Stomach (tissue), 9 donors: ENCODE data around the gene NLRP6. TPM values are rescaled to one million over a fixed set of nuclear protein-coding genes. Genes with fewer than 3 reads are reported as not detected.

Source experiments
- DNase-seq, 2 donors: peaks; one replicate each; pipeline versions ENCODE4 v3.0.0 to v3.0.0-alpha.2; 2013 to 2019
- H3K27ac ChIP-seq, 5 donors: fragments of 200-600 bp in 4 of 5; sonication (generic) in 4 of 5; one replicate each; pipeline ENCODE4 v1.5.1; 2013 to 2019; ENCODE audit warnings: mild to moderate bottlenecking in 1 of 5, moderate library complexity in 1 of 5
- H3K27me3 ChIP-seq, 3 donors: fragments of 200-600 bp; sonication (generic); one replicate each; pipeline ENCODE4 v1.5.1; 2017 to 2019; ENCODE audit warnings: mixed run types in 1 of 3
- H3K36me3 ChIP-seq, 4 donors: fragments of 200-600 bp; sonication (generic); 1 replicate in 3 of 4; 2 replicates in 1 of 4; pipeline ENCODE4 v1.5.1; 2016 to 2019
- H3K4me1 ChIP-seq, 4 donors: fragments of 200-600 bp; sonication (generic); one replicate each; pipeline ENCODE4 v1.5.1; 2016 to 2019
- H3K4me3 ChIP-seq, 4 donors: fragments of 200-600 bp; sonication (generic) in 3 of 4; one replicate each; pipeline ENCODE4 v1.5.1; 2016 to 2019; ENCODE audit warnings: mild to moderate bottlenecking in 1 of 4
- H3K9me3 ChIP-seq, 4 donors: fragments of 200-600 bp; sonication (generic); one replicate each; pipeline ENCODE4 v1.5.1; 2016 to 2019
- EP300 ChIP-seq: sonication (generic); formaldehyde crosslinking; IDR thresholded peaks from one replicate; pipeline ENCODE4 v1.6.1; 2017; ENCODE audit warnings: antibody characterized with exemption
- POLR2A ChIP-seq, 4 donors: fragments of 450-650 bp; IDR thresholded peaks; one replicate each; pipeline ENCODE4 v1.6.1; 2016; ENCODE audit warnings: antibody characterized with exemption in 4 of 4, control low read depth in 2 of 4, mild to moderate bottlenecking in 1 of 4, moderate library complexity in 1 of 4
- POLR2AphosphoS5 ChIP-seq, 3 donors: sonication (generic); formaldehyde crosslinking; IDR thresholded peaks; one replicate each; pipeline ENCODE4 v1.6.1; 2016; ENCODE audit warnings: antibody characterized with exemption in 3 of 3
- WGBS, 5 donors: extraction: QIAGEN DNeasy Blood & Tissue Kit in 3 of 5; methylation state at CpG; one replicate each; pipeline versions ENCODE4 v1.1.5 to v1.1.7; 2013 to 2018; 5-methylcytosine and 5-hydroxymethylcytosine counted together
- intact Hi-C: fragments of 100-400 bp; cut with DNase I; formaldehyde crosslinking; loops from one replicate; pipeline ENCODE4 v1.15.1; 2023; ENCODE audit warnings: low total_unique reads
- polyA plus RNA-seq, 3 donors: library from polyadenylated mRNA; stranded (reverse); fragments of 200-250 nt; gene quantifications; one replicate each; pipeline ENCODE4 v1.2.3, GENCODE V29; 2013
- total RNA-seq, 5 donors: library from RNA; depleted of rRNA; stranded (reverse); fragments of >200 nt; gene quantifications; one replicate each; pipeline versions ENCODE4 v1.1.0 to v1.2.3, GENCODE V29; 2014 to 2016
- TF ChIP-seq, protein P1 (sequence below), 7 experiments: fragments of 450-650 bp in 4 of 7; fragments of 200-600 bp in 3 of 7; sonication (generic) in 3 of 7; IDR thresholded peaks; one replicate each; pipeline ENCODE4 v1.5.1; 2016 to 2019; ENCODE audit warnings: antibody characterized with exemption in 7 of 7, control low read depth in 2 of 7, mild to moderate bottlenecking in 1 of 7
- donor health status: healthy with polysubstance abuse.
- donor health status: Bipolar disorder and iron deficiency.
- donor health status: healthy.

The NLRP6 gene
- total and polyA plus RNA-seq, 8 donors, result 0.08 to 3.6 (median 0.45) TPM; not detected in 3

DNA sequence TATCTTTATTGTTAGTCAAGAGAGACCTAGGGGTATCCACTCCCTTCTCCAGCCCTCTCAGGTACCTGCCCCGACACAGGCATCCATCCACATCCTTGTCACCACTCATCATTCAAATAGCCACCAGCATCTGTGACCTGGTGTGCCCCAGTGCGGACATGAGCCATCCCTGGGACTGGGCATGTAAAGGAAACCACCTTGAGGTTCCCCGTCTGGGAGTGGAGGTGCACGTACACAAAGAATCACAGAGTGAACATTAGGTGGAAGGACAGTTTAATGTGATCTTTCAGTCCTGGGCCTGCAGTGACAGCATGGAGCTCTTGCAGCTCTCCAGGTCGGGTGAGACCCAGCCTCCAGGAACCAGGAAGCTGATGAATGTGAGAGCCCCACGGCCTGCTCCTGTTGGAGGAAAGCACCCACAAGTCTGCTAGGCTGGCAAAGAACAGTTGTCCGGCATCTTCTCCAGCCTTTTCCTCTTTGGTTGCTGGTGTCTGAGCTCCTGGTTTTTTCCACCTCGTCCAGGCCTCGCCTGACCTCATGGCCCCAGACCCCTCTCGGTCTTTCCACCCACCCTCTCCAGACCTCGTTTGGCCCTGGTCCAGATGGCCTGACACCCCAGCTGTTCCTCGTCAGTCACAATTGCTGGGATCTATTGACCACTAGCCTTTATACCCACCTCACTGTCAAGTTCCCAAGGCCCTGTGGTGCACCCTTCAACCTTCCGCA is 24.9 kb upstream of the NLRP6 start:
- Histone ChIP-seq H3K27me3 (peaks cover 0 to 4% (median 0%) of the 10 kb centered on the region in 3 donors), H3K36me3 (peaks cover 28 to 57% (median 56%) of the 10 kb centered on the region in 4 donors), H3K27ac (no peak overlapping the region), H3K4me3 (no peak overlapping the region), H3K4me1 (peaks cover 0 to 6% (median 0%) of the 10 kb centered on the region in 4 donors), H3K9me3 (no peaks in the 10 kb centered on the region)
- 66 to 77% (median 73%) methylated on average over 13 of the region's 13 CpGs for WGBS, 5 donors
- TF ChIP-seq EP300 (no peak), POLR2AphosphoS5 (IDR thresholded peaks at IDR 0.05) (no peak), POLR2A (IDR thresholded peaks at IDR 0.05) (no peak)
- TF ChIP-seq, protein P1, sequence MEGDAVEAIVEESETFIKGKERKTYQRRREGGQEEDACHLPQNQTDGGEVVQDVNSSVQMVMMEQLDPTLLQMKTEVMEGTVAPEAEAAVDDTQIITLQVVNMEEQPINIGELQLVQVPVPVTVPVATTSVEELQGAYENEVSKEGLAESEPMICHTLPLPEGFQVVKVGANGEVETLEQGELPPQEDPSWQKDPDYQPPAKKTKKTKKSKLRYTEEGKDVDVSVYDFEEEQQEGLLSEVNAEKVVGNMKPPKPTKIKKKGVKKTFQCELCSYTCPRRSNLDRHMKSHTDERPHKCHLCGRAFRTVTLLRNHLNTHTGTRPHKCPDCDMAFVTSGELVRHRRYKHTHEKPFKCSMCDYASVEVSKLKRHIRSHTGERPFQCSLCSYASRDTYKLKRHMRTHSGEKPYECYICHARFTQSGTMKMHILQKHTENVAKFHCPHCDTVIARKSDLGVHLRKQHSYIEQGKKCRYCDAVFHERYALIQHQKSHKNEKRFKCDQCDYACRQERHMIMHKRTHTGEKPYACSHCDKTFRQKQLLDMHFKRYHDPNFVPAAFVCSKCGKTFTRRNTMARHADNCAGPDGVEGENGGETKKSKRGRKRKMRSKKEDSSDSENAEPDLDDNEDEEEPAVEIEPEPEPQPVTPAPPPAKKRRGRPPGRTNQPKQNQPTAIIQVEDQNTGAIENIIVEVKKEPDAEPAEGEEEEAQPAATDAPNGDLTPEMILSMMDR (IDR thresholded peaks at IDR 0.05), result no peak
- intact Hi-C loops, result no loop called here
- DNase-seq, result no peak

DNA sequence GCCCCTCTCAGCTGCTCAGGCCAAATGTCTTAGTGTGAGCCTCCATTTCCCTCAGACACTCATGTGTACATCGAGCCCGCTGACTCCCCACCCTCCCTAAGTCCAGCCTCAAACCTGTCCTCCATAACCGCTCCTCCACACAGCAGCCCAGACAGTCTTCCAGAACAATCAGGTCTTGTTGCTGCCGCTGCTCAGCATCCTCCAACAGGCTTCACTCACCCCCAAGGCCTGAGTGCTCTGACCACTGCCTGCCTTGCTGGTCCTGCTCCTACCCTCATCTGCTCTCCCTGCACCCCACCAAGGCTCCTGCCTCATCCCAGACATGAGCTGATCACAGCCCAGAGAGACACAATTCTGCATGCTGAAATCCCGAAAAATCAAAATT is 24.3 kb upstream of the NLRP6 start:
- intact Hi-C loops, result no loop called here
- 83 to 93% (median 87%) methylated on average over 5 of the region's 5 CpGs for WGBS, 5 donors
- H3K9me3 ChIP-seq, result no peaks in the 10 kb centered on the region
- peaks cover 0 to 6% (median 0%) of the 10 kb centered on the region in 4 donors for H3K4me1 ChIP-seq
- no peak overlapping the region for H3K27ac ChIP-seq
- no peak overlapping the region for H3K4me3 ChIP-seq
- H3K36me3 ChIP-seq, result peaks cover 23 to 51% (median 50%) of the 10 kb centered on the region in 4 donors
- no peak for TF ChIP-seq EP300
- TF ChIP-seq, protein P1 (IDR thresholded peaks at IDR 0.05), result no peak
- no peak for TF ChIP-seq POLR2AphosphoS5 (IDR thresholded peaks at IDR 0.05)
- no peak for TF ChIP-seq POLR2A (IDR thresholded peaks at IDR 0.05)
- H3K27me3 ChIP-seq, result peaks cover 0 to 4% (median 0%) of the 10 kb centered on the region in 3 donors
- DNase-seq, result no peak

DNA sequence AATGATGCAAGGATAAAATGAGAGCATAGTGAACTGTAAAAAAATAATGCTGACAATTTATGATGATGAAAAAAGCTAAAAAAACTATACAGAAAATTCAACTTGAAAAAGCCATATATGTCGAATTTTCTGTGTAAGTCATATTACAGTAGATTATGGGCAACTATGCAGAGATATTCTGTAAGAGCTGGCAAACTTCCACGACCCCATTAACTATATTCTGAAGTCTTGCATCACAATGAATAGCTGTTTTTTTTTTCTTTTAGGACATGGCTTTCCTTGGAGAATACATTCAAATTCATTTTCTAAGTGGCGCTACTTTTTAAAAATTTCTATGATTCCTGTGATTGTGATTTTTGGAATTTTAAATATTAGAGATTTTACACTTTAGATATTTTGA is 23.0 kb upstream of the NLRP6 start:
- no peak for TF ChIP-seq POLR2A (IDR thresholded peaks at IDR 0.05)
- no peak for TF ChIP-seq EP300
- TF ChIP-seq, protein P1 (IDR thresholded peaks at IDR 0.05), result no peak
- no peak for TF ChIP-seq POLR2AphosphoS5 (IDR thresholded peaks at IDR 0.05)
- Histone ChIP-seq H3K27me3 (peaks cover 0 to 4% (median 3%) of the 10 kb centered on the region in 3 donors), H3K36me3 (peaks cover 19 to 38% (median 37%) of the 10 kb centered on the region in 4 donors), H3K4me3 (no peak overlapping the region), H3K27ac (no peak overlapping the region), H3K9me3 (no peaks in the 10 kb centered on the region), H3K4me1 (peaks cover 0 to 6% (median 0%) of the 10 kb centered on the region in 4 donors)
- WGBS, 5 donors, result 56 to 63% (median 62%) methylated on average over 3 of the region's 3 CpGs
- DNase-seq, result no peak
- intact Hi-C loops, result no loop called here

DNA sequence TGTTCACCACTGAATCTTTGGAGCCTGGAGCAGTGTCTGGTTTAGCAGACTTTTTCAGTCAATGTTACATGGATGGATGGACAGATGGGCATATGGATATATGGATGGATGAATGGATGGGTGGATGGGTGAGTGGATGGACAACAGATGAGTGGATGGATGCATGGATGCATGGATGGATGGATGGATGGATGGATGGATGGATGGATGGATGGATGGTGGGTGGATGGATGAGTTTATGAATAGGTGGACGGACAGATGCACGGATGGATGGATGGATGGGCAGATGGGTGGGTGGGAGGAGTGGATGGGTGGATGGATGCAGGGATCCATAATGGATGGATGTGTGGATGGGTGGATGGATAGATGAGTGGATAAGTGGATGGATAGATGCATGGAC is 22.4 kb upstream of the NLRP6 start:
- Histone ChIP-seq H3K27ac (no peak overlapping the region), H3K4me3 (no peak overlapping the region), H3K36me3 (peaks cover 17 to 32% (median 31%) of the 10 kb centered on the region in 4 donors), H3K4me1 (peaks cover 0 to 2% (median 0%) of the 10 kb centered on the region in 4 donors), H3K27me3 (peaks cover 0 to 4% (median 3%) of the 10 kb centered on the region in 3 donors), H3K9me3 (no peaks in the 10 kb centered on the region)
- TF ChIP-seq, protein P1 (IDR thresholded peaks at IDR 0.05), result no peak
- TF ChIP-seq POLR2A (IDR thresholded peaks at IDR 0.05), result no peak
- TF ChIP-seq POLR2AphosphoS5 (IDR thresholded peaks at IDR 0.05), result no peak
- no peak for TF ChIP-seq EP300
- 85 to 100% (median 96%) methylated on average over 2 of the region's 2 CpGs for WGBS, 5 donors
- intact Hi-C loops, result no loop called here
- no peak for DNase-seq
